ENCODE measurements around the gene DDX43. TPM values are rescaled to one million over a fixed set of nuclear protein-coding genes. Genes with fewer than 3 reads are reported as not detected.

Gene DDX43
- total and polyA plus RNA-seq, 2 donors (not counting 1 experiment from before 2014, with no cell fraction given): 1.8 to 2.1 TPM

DNA sequence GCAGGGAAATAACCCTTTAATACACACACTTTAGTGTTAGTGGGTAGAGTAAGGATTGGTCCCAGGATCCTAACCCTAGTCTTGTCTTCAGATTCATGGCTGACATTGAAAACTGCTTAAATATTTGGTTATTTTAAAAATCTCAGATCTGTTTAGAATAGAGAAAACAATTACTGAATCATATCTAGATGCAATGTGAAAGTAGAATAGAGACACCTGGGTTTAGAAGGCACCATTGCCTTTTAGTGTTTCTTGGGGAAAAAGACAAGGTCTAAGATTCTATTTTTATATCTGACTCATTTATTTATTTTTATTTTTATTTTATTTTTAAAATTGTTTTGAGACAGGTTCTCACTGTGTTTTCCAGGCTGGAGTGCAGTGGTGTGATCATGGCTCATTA lies 6.0 kb downstream of the DDX43 start:
- Mint-ChIP-seq H3K27ac (no peak overlapping the region), H3K27me3 (no peaks in the 10 kb centered on the region), H3K4me3 (no peak overlapping the region), H3K9me3 (ENCODE audit: insufficient read depth) (no peaks in the 10 kb centered on the region), H3K4me1 (no peaks in the 10 kb centered on the region)
- Histone ChIP-seq H3K4me2 (replicated peaks; ENCODE audit: low read depth, low read length, poor library complexity, severe bottlenecking) (no peak overlapping the region), H3K36me3 (replicated peaks in 1 of 2; ENCODE audit: control extremely low read depth in 1 of 2, control insufficient read depth in 1 of 2, extremely low read depth in 1 of 2, insufficient read depth in 2 of 2, low read length in 1 of 2) (no peaks in the 10 kb centered on the region), H4K20me1 (ENCODE audit: control insufficient read depth, insufficient read depth, low read length, poor library complexity, severe bottlenecking) (no peaks in the 10 kb centered on the region), H3K9me3 (ENCODE audit: control extremely low read depth in 1 of 3, control insufficient read depth in 2 of 3, insufficient read depth in 1 of 3, low read length in 2 of 3) (no peaks in the 10 kb centered on the region), H3K79me2 (ENCODE audit: control insufficient read depth, insufficient read depth, low read length) (no peaks in the 10 kb centered on the region), H3K4me1 (ENCODE audit: control insufficient read depth in 2 of 2, insufficient read depth in 2 of 2, low read length in 2 of 2) (no peaks in the 10 kb centered on the region), H3K9ac (ENCODE audit: low read length) (no peak overlapping the region), H3K4me3 (ENCODE audit: control extremely low read depth in 1 of 5, extremely low read depth in 1 of 5, insufficient read depth in 1 of 5, low read depth in 2 of 5, low read length in 4 of 5) (no peak overlapping the region), H3K27ac (ENCODE audit: low read length in 2 of 2) (no peak overlapping the region), H2AFZ (ENCODE audit: insufficient read depth, low read depth, low read length, poor library complexity, severe bottlenecking) (no peak overlapping the region), H3K27me3 (replicated peaks in 1 of 4; ENCODE audit: control extremely low read depth in 1 of 4, control insufficient read depth in 3 of 4, insufficient read depth in 4 of 4, low read length in 3 of 4) (no peaks in the 10 kb centered on the region)
- intact Hi-C loops (cut with micrococcal nuclease): no loop called here
- DNase-seq (no peak), ATAC-seq (ENCODE audit: low read depth) (no peak)
- POLR2A ChIA-PET: no interaction called here
- CTCF ChIA-PET: no interaction called here
- TF ChIP-seq EZH2 (IDR thresholded peaks at IDR 0.05; ENCODE audit: borderline replicate concordance, insufficient read depth, low read depth, low read length, poor library complexity, severe bottlenecking): no peak
- TF ChIP-seq, protein P1, sequence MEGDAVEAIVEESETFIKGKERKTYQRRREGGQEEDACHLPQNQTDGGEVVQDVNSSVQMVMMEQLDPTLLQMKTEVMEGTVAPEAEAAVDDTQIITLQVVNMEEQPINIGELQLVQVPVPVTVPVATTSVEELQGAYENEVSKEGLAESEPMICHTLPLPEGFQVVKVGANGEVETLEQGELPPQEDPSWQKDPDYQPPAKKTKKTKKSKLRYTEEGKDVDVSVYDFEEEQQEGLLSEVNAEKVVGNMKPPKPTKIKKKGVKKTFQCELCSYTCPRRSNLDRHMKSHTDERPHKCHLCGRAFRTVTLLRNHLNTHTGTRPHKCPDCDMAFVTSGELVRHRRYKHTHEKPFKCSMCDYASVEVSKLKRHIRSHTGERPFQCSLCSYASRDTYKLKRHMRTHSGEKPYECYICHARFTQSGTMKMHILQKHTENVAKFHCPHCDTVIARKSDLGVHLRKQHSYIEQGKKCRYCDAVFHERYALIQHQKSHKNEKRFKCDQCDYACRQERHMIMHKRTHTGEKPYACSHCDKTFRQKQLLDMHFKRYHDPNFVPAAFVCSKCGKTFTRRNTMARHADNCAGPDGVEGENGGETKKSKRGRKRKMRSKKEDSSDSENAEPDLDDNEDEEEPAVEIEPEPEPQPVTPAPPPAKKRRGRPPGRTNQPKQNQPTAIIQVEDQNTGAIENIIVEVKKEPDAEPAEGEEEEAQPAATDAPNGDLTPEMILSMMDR (IDR thresholded peaks at IDR 0.05): no peak

DNA sequence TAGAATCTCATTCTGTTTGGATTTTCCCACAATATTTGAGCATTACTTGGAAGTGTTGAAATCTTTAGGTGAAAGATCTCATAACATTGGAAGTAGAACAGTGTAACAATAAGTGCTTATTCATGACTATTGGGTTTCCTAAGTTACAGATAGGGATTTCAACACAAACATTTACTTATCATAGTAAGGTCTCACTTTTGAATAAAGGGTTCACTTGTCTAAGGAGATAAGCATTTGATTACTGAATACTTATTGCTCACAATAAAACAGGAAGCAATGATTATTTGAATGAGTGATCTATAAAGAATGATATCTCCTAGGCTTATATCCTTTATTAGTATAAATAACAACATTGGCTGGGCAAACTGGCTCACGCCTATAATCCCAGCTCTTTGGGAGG lies 14.8 kb downstream of the DDX43 start:
- no CpG with 5 or more reads among the region's 1 CpG for WGBS (ENCODE audit: insufficient coverage)
- Histone ChIP-seq H3K4me1 (ENCODE audit: control insufficient read depth in 2 of 2, insufficient read depth in 2 of 2, low read length in 2 of 2) (no peaks in the 10 kb centered on the region), H3K4me3 (ENCODE audit: control extremely low read depth in 1 of 5, extremely low read depth in 1 of 5, insufficient read depth in 1 of 5, low read depth in 2 of 5, low read length in 4 of 5) (no peak overlapping the region), H3K36me3 (replicated peaks in 1 of 2; ENCODE audit: control extremely low read depth in 1 of 2, control insufficient read depth in 1 of 2, extremely low read depth in 1 of 2, insufficient read depth in 2 of 2, low read length in 1 of 2) (no peaks in the 10 kb centered on the region), H3K9me3 (ENCODE audit: control extremely low read depth in 1 of 3, control insufficient read depth in 2 of 3, insufficient read depth in 1 of 3, low read length in 2 of 3) (no peaks in the 10 kb centered on the region), H3K27ac (ENCODE audit: low read length in 2 of 2) (no peak overlapping the region), H3K79me2 (ENCODE audit: control insufficient read depth, insufficient read depth, low read length) (no peaks in the 10 kb centered on the region), H4K20me1 (ENCODE audit: control insufficient read depth, insufficient read depth, low read length, poor library complexity, severe bottlenecking) (no peaks in the 10 kb centered on the region), H3K27me3 (replicated peaks in 1 of 4; ENCODE audit: control extremely low read depth in 1 of 4, control insufficient read depth in 3 of 4, insufficient read depth in 4 of 4, low read length in 3 of 4) (no peaks in the 10 kb centered on the region), H3K9ac (ENCODE audit: low read length) (no peak overlapping the region), H2AFZ (ENCODE audit: insufficient read depth, low read depth, low read length, poor library complexity, severe bottlenecking) (no peak overlapping the region), H3K4me2 (replicated peaks; ENCODE audit: low read depth, low read length, poor library complexity, severe bottlenecking) (no peak overlapping the region)
- ChIA-PET POLR2A (no interaction called here), CTCF (no interaction called here)
- Mint-ChIP-seq H3K4me1 (no peaks in the 10 kb centered on the region), H3K9me3 (ENCODE audit: insufficient read depth) (no peaks in the 10 kb centered on the region), H3K27ac (no peak overlapping the region), H3K27me3 (no peaks in the 10 kb centered on the region), H3K4me3 (no peak overlapping the region)
- intact Hi-C loops (cut with micrococcal nuclease): no loop called here
- TF ChIP-seq, protein P1 (IDR thresholded peaks at IDR 0.05): no peak
- no peak for TF ChIP-seq EZH2 (IDR thresholded peaks at IDR 0.05; ENCODE audit: borderline replicate concordance, insufficient read depth, low read depth, low read length, poor library complexity, severe bottlenecking)
- ATAC-seq (ENCODE audit: low read depth) (no peak), DNase-seq (no peak)

All from B cell (primary cell).